CD4-positive, alpha-beta T cell (primary cell): ENCODE measurements around the gene LAMA4. TPM values are rescaled to one million over a fixed set of nuclear protein-coding genes. Genes with fewer than 3 reads are reported as not detected.

Experiments
- ATAC-seq: fragments of 200-7000 bp; cut with Tn5 transposase; one replicate; pipeline ENCODE4 v1.10.0; 2022; ENCODE audit warnings: mild to moderate bottlenecking; ENCODE audit not compliant: poor library complexity
- CTCF ChIA-PET: fragments of 350-600 bp; sonication (Branson Sonifier 250); formaldehyde crosslinking; loops from one replicate; lab custom pipeline; 2021; ENCODE audit warnings: antibody characterized with exemption, inconsistent platforms; lab: Charles Lee
- POLR2A ChIA-PET: fragments of 350-600 bp; sonication (Branson Sonifier 250); formaldehyde crosslinking; loops from one replicate; lab custom pipeline; 2021; ENCODE audit warnings: antibody characterized with exemption, inconsistent platforms; lab: Charles Lee
- DNase-seq, 14 experiments: peaks; one replicate each; pipeline ENCODE4 v3.0.0-alpha.2; 2013 to 2020; ENCODE audit warnings: mixed read lengths in 2 of 14
- H3K27ac ChIP-seq, 2 donors: one replicate each; pipeline versions ENCODE4 v1.5.1 to v1.7.0; 2013; ENCODE audit warnings: low read length in 2 of 2, low read depth in 1 of 2, mild to moderate bottlenecking in 1 of 2
- H3K27me3 ChIP-seq, 2 experiments: 1 replicate in 1 of 2; 2 replicates in 1 of 2; pipeline versions ENCODE4 v1.6.1 to v1.7.0; 2013; ENCODE audit warnings: low read length in 2 of 2, control low read depth in 1 of 2, mild to moderate bottlenecking in 1 of 2, moderate library complexity in 1 of 2; ENCODE audit not compliant: insufficient read depth in 2 of 2, control insufficient read depth in 1 of 2
- H3K36me3 ChIP-seq: one replicate; pipeline ENCODE4 v1.6.1; 2013; ENCODE audit warnings: low read length, control low read depth; ENCODE audit not compliant: insufficient read depth
- H3K4me1 ChIP-seq: one replicate; pipeline ENCODE4 v1.6.1; 2013; ENCODE audit warnings: low read length, control low read depth; ENCODE audit not compliant: insufficient read depth
- H3K4me3 ChIP-seq: one replicate; pipeline ENCODE4 v1.5.1; 2013; ENCODE audit warnings: mild to moderate bottlenecking, low read length, moderate library complexity
- H3K9me3 ChIP-seq, 2 experiments: 1 replicate in 1 of 2; 2 replicates in 1 of 2; pipeline versions ENCODE4 v1.6.1 to v1.7.0; 2013; ENCODE audit warnings: low read length in 2 of 2, mild to moderate bottlenecking in 2 of 2, control low read depth in 1 of 2, moderate library complexity in 1 of 2; ENCODE audit not compliant: control insufficient read depth in 1 of 2, insufficient read depth in 1 of 2
- H3K27ac Mint-ChIP-seq: one replicate; pipeline ENCODE4 v1.8.0; 2020; ENCODE audit warnings: mixed read lengths
- H3K27me3 Mint-ChIP-seq: one replicate; pipeline ENCODE4 v1.8.0; 2021; ENCODE audit warnings: mixed read lengths
- H3K36me3 Mint-ChIP-seq: one replicate; pipeline ENCODE4 v1.8.0; 2021; ENCODE audit warnings: low read depth, mixed read lengths
- H3K4me1 Mint-ChIP-seq: one replicate; pipeline ENCODE4 v1.8.0; 2021; ENCODE audit warnings: low read depth, mixed read lengths
- H3K4me3 Mint-ChIP-seq: one replicate; pipeline ENCODE4 v1.8.0; 2020; ENCODE audit warnings: mild to moderate bottlenecking, mixed read lengths
- H3K9me3 Mint-ChIP-seq: one replicate; pipeline ENCODE4 v1.8.0; 2020; ENCODE audit warnings: mixed read lengths
- intact Hi-C, 2 experiments: fragments of 100-400 bp; cut with DNase I in 1 of 2; cut with micrococcal nuclease in 1 of 2; formaldehyde crosslinking; loops; one replicate each; pipeline versions ENCODE4 v1.15.1 to v1.9.0; 2023 to 2025; cut with DNase I, micrococcal nuclease
- total RNA-seq, 174 experiments: library from RNA in 2 of 174; stranded (reverse) in 2 of 174; gene quantifications; one replicate each; pipeline ENCODE4 v1.2.3 and lab custom pipeline; 2021 to 2026
- TF ChIP-seq, protein P1 (sequence below): fragments of 200-600 bp; IDR thresholded peaks from one replicate; pipeline ENCODE4 v1.8.0; 2022; ENCODE audit warnings: antibody characterized with exemption, mild to moderate bottlenecking

The LAMA4 gene
- total RNA-seq, 2 experiments from 2014 or later = not detected

DNA sequence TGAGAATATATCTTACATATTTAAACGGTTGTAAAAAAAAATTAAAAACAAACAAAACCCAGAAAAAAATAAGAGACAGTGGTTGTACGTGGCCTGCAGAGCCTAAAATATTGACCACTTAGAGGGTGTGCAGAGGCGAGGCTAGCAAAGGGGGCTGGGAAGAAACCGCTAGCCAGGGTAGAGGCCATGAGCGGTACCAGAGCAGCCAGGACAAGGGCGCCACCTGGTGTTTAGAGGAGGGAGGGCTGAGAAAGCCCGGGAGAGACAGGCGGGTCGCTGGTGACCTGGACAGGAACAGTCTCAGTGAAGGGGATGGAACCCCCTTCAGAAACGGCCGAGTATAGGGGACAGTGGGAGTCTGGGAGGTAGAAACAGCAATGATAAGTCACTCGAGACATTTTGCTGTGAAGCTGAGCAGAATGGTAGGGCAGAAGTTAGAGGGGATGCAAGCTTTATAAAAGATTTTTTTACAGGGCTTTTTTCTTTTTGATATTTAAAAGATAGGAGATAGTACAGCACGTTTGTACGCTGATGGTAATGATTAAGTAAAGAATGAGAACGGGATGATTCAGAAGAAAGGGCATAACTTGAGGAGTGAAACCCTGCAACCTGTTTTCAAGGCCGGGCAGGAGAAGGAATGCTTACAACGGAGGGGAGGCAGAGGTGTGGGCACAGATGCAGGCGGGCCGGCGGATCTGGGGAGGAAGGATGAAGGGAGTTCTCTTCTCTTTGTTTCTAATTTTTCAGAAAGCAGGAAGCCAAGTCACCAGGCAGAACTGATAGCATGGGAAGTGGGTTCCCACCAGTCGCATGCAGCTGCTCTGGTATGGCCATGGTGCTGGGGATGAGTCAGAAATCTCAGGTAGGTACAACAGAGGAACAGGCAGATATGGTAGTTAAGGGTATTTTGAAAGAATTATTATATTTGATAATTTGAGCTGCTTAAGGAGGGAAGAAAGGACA lies 90.8 kb downstream of the LAMA4 start:
- no peak overlapping the region for H3K27ac ChIP-seq
- TF ChIP-seq, protein P1, sequence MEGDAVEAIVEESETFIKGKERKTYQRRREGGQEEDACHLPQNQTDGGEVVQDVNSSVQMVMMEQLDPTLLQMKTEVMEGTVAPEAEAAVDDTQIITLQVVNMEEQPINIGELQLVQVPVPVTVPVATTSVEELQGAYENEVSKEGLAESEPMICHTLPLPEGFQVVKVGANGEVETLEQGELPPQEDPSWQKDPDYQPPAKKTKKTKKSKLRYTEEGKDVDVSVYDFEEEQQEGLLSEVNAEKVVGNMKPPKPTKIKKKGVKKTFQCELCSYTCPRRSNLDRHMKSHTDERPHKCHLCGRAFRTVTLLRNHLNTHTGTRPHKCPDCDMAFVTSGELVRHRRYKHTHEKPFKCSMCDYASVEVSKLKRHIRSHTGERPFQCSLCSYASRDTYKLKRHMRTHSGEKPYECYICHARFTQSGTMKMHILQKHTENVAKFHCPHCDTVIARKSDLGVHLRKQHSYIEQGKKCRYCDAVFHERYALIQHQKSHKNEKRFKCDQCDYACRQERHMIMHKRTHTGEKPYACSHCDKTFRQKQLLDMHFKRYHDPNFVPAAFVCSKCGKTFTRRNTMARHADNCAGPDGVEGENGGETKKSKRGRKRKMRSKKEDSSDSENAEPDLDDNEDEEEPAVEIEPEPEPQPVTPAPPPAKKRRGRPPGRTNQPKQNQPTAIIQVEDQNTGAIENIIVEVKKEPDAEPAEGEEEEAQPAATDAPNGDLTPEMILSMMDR = peak; percentile 87
- peaks cover 10% of the 10 kb centered on the region for H3K4me1 ChIP-seq
- intact Hi-C loops = loop anchor here (1.0 to 10.0 kb wide), 7 partner anchors 77 to 1636 kb away; partner anchors contain the start of genes FAM229B (in 1 of the 2) and TUBE1 (in 1 of the 2)
- peaks cover 0 to 11% of the 10 kb centered on the region in 2 experiments for H3K27me3 ChIP-seq
- H3K36me3 ChIP-seq = no peaks in the 10 kb centered on the region
- ATAC-seq = peak; percentile 97
- DNase-seq = peak; percentile 56 to 83 (median 68)
- no peaks in the 10 kb centered on the region for H3K9me3 ChIP-seq
- no peak overlapping the region for H3K27ac Mint-ChIP-seq
- no peak overlapping the region for H3K4me3 ChIP-seq
- peak overlapping the region; percentile 35 for H3K4me3 Mint-ChIP-seq
- POLR2A ChIA-PET = no interaction called here
- CTCF ChIA-PET = interaction anchor here (0.7 to 2.1 kb wide), 10 partner anchors 13 to 1152 kb away, joined by 3 to 16 read pairs (median 4); partner anchors contain the start of genes FAM229B and TUBE1
- no peaks in the 10 kb centered on the region for H3K36me3 Mint-ChIP-seq
- peaks cover 32% of the 10 kb centered on the region for H3K27me3 Mint-ChIP-seq
- H3K9me3 Mint-ChIP-seq = no peaks in the 10 kb centered on the region
- peaks cover 12% of the 10 kb centered on the region for H3K4me1 Mint-ChIP-seq

DNA sequence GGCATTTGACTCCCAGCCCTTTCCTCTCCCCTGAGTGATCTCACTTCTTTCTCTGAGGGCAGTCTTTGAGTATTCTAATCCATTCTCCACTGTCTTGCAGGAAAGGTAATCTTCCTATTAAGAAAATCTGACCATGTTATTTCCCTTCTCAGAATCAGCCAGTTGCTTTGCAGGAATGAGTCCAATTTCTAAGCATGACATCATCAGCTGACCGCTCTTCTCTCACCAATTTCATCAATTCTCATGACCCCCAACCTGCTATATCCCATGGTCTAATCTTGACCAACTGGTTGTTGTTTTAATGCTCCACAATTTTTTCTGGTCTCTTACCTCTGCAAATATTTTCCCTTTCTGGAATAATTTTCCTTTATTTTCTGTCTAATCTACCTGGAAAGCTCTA lies 93.6 kb downstream of the LAMA4 start:
- intact Hi-C loops = loop anchor here (2.0 to 10.0 kb wide), 6 partner anchors 76 to 1633 kb away; a partner anchor contains a TSS

DNA sequence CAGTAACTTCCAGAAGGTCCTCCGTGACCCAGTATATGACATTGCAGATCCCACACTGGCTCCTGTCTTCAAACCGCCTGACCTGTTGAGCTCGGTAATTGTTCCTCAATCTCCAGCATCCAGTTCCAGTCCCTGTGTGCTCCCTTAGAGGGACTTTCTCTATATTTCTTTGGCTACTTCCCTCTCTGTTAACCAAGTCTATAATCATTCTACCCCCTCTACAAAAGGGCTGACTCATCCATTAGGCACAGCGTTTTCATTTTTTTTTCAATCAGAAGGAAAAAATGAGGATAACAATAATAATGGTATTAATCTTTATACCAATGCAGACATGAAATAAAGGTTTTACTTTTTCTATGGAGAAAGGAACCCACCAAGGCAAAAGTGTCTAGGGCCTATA lies 97.7 kb downstream of the LAMA4 start:
- intact Hi-C loops = no loop called here
- DNase-seq = no peak
- Histone ChIP-seq H3K4me1 (no peaks in the 10 kb centered on the region), H3K9me3 (no peaks in the 10 kb centered on the region), H3K36me3 (no peaks in the 10 kb centered on the region), H3K27me3 (no peaks in the 10 kb centered on the region), H3K27ac (no peak overlapping the region), H3K4me3 (no peak overlapping the region)
- Mint-ChIP-seq H3K36me3 (no peaks in the 10 kb centered on the region), H3K9me3 (no peaks in the 10 kb centered on the region), H3K4me3 (no peak overlapping the region), H3K27ac (no peak overlapping the region), H3K4me1 (peaks cover 6% of the 10 kb centered on the region), H3K27me3 (no peaks in the 10 kb centered on the region)
- no peak for ATAC-seq
- ChIA-PET POLR2A (no interaction called here), CTCF (no interaction called here)
- TF ChIP-seq, protein P1 = no peak

More for the DNA sequence above, 93.6 kb downstream of the LAMA4 start:
- H3K4me1 ChIP-seq = peaks cover 10% of the 10 kb centered on the region
- H3K4me3 Mint-ChIP-seq = no peak overlapping the region
- CTCF ChIA-PET = no interaction called here
- no peak overlapping the region for H3K4me3 ChIP-seq
- no peaks in the 10 kb centered on the region for H3K9me3 ChIP-seq
- H3K27me3 ChIP-seq = peaks cover 0 to 10% of the 10 kb centered on the region in 2 experiments
- ATAC-seq (no peak), DNase-seq (no peak)
- H3K36me3 ChIP-seq = no peaks in the 10 kb centered on the region
- no peaks in the 10 kb centered on the region for H3K9me3 Mint-ChIP-seq
- H3K27ac ChIP-seq = no peak overlapping the region
- no peaks in the 10 kb centered on the region for H3K36me3 Mint-ChIP-seq
- TF ChIP-seq, protein P1 = no peak
- H3K4me1 Mint-ChIP-seq = peaks cover 15% of the 10 kb centered on the region
- POLR2A ChIA-PET = no interaction called here
- H3K27ac Mint-ChIP-seq = no peak overlapping the region
- peaks cover 16% of the 10 kb centered on the region for H3K27me3 Mint-ChIP-seq
